ENCODE measurements around the gene ATP13A3.
A peak's percentile ranks its signal among the peaks of the same experiment; 100 is the strongest.
"Not testable (repeated sequence)": the region's sequence is repeated elsewhere in the genome, so short reads cannot be mapped to it uniquely, and the experiment has no call there.

ATP13A3 gene

DNA sequence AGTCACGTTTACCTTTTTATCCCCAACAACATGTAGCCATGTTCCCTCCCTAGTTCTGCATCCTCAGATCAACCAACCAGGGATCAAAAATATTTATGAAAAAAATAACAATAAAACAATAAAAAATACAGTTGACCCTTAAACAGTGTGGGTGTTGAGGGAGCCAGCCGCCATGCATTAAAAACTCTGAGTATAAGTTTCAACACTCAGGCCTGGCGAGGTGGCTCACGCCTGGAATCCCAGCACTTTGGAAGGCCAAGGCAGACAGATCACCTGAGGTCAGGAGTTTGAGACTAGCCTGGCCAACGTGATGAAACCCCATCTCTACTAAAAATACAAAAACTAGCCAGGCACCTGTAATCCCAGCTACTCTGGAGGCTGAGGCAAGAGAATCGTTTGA is 12.7 kb upstream of the ATP13A3 start:
- DNase-seq (ENCODE audit: low read depth), result not testable (repeated sequence)

DNA sequence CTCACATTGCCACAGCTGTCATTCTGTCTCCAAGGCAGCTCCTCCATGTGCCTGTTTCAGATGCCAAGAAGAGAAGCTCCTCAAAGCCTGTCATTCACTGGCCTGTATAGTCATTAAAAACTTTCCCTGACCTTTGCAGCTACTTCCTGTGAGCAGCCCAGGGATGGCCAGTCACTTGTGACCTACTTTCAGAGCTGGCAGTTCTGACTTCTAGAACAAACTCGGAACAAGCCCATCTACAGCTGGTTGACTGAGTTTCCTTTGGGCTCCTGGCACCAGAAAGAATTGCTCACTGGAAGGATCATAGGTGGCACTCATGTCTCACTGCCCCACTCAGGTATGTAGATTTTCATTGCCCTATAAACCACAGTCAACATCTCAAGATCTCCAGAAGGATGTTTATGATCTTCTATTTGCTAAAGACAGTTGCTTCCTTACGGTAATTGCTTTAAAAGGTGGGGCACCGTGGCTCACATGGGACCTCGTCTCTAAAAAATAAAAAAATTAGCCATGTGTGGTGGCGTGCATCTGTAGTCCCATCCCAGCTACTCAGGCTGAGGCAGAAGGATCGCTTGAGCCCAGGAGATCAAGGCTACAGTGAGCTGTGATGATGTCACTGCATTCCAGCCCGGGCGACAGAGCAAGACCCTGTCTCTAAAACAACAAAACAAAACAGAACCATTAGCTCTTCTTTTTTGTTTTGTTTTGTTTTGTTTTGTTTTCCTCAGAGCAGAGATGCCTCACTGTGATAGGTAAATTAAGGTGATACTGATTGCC is 11.2 kb upstream of the ATP13A3 start:
- no peak for DNase-seq (ENCODE audit: low read depth)

DNA sequence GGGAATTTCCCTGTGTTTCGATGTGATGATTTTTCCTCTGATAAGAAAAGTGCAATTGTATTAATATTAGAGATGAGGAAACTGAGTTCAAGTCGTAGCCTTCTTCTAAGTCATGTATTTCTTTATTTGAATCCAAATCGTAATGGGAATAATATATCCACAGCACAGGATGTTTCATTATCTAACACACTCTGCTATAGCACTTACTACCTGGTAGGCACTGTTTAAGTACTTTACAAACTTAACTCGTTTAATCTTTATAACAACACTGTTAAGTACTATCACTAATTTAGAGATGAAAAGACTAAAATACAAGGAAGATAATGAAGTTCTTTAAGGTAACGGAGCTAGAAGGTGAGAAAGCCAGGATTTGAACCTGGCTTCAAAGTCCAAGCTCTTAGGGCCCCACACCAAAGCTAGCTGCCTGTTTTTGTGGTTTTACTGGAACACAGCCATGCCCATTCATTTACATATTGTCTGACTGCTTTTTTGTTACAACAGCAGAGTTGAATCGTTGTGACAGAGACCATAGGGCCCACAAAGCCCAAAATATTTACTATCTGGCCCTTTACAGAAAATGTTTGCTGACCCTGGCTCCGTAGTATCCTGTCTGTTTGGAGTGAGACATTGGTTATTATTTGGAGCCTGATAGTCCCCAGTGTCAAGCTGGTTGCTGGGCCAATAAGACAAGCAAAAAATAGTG is 9.6 kb upstream of the ATP13A3 start:
- no peak for DNase-seq (ENCODE audit: low read depth)

DNA sequence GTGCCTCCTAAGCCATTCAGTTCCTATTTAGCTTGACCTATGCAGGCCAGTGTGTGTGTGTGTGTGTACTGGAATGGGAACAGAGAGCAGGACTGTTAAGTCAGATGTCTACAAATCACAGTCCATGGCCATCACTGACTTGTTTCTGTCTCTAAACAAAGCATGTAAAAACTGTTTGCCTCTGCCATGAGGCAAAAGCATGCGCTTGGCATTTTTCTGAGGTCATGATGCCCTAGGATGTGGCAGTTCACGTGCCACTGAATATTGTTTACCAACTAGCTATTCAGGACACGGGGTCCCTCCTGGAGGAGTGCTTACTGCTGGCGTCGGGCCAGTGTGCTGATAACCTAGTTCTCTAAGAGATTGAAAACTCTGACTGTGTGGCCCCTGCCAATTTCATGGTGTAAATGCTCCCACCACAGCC is 8.2 kb upstream of the ATP13A3 start:
- no peak for DNase-seq (ENCODE audit: low read depth)

DNA sequence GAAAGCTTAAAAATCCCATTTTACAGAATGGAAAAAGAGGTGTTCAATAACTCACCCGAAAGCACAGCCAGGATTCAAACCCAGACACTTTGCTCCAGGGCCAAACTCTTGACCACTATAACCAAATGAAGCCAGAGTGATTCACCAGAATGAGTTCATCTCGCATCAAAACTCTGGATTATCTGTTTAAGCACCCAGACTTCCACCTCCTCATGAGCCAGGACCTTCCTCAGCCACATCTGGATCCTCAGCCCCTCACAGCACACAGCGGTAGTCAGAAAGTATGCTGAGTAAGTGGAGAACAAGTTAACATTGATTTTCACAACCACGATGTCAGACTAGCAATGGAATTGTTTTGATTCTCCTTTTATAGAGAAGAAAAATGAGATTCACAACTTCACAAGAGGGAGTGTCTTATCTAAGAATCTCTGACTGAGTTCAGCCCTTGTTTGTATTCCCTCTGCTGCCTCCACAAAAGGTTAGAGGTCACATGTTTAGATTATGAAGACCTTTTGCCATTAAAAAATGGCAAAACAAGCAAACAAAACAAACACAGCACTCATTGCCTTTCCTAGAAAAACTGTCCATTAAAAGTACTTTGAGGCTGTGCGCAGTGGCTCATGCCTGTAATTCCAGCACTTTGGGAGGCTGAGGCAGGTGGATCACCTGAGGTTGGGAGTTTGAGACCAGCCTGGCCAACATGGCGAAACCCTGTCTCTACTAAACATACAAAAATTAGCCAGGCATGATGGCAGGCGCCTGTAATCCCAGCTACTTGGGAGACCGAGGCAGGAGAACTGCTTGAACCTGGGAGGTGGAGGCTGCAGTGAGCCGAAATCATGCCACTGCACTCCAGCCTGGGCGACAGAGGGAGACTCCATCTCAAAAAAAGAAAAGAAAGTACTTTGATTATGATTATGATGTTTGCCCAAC is 7.5 kb upstream of the ATP13A3 start:
- DNase-seq (ENCODE audit: low read depth), result peak; percentile 88

DNA sequence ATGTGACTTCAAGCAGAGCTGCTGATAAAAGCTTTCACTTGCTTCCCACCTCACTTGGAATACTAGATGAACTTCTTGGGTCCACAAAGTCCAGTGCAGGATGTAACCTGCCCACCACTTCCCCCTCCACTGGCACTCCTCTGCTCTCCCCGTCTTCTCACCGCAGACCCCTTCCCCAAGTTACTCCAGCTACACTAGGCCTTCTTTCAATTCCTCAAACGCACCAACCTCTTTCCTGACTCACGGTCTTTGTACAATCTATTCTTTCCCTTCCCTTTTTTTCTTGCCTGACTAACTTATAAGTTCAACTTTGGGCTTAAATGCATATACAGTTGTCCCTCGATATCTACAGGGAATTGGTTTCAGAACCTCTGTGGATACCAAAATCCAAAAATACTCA is 5.2 kb upstream of the ATP13A3 start:
- no peak for DNase-seq (ENCODE audit: low read depth)

DNA sequence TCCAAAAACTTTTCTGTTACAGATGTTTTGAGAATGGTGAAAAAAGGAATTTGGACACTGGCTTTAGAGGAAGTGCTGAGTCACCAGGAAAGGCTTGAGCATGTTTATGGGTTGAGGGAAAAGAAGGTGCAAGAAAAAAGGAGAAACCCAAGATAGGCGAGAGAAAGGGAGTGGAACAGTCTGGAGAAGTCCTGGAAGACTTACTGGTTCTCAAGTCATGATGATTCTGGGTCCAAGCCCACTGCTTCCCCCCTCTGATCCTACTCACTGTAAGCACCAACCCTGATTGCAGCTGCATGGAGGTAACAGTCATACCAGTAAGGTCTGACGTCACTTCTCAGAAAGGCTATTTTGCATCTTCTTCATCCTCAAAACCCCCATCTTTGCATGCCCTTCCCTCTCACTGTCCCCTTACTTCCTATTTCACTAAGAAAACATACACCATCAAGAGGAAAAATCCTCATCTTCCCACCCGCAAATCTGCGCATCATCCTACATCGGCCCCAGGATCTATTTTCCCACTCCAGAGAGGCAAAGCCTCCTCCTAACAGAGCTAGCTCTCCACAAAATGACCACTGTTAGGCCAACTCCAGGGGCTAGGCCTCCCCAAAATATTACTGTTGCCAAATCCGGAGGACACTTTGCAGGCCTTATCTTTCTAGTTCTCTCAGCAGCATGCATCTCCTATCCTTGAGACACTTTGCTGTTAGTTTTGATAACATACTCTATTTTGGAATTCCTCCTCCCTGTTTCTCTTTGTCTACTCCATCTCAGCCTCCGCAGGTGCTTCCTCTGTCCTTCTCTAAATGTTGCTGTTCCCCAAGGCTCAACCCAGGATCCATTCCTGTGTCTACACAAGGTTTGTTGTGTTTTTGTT is 3.2 kb upstream of the ATP13A3 start:
- DNase-seq (ENCODE audit: low read depth), result peak; percentile 42

DNA sequence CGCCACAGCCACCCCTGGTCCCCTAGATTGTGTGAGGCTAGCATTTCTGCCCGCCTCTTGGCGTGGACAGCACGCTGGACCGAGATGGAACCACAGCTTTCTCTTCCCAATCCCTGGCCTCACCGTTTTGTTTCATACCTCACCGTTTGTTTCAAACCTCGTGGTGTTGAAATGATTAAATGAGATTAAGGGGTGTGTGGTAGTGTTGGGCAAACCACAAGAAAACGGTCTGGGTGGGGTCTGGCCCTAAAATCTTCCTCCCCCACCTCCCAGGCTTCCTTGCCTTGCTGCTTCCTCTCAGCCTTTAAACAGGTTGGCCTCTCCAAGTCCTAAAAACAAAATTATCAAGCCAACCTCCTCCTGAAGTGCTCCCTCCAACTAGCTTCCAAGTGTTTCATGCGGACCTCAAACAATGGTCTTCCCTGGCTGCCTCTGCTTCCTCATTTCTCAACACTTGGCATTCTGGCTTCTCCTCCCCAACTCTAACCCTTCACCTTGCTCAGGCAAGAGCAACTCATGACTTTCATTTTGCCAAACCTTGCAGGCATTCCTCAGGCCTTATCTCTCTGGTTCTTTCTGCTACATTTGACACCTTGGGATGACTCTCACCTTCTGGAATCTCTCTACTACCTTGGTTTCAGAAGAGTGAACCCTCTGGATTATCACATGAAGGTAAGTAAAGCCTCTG is 1.4 kb upstream of the ATP13A3 start:
- DNase-seq (ENCODE audit: low read depth), result peak; percentile 42

DNA sequence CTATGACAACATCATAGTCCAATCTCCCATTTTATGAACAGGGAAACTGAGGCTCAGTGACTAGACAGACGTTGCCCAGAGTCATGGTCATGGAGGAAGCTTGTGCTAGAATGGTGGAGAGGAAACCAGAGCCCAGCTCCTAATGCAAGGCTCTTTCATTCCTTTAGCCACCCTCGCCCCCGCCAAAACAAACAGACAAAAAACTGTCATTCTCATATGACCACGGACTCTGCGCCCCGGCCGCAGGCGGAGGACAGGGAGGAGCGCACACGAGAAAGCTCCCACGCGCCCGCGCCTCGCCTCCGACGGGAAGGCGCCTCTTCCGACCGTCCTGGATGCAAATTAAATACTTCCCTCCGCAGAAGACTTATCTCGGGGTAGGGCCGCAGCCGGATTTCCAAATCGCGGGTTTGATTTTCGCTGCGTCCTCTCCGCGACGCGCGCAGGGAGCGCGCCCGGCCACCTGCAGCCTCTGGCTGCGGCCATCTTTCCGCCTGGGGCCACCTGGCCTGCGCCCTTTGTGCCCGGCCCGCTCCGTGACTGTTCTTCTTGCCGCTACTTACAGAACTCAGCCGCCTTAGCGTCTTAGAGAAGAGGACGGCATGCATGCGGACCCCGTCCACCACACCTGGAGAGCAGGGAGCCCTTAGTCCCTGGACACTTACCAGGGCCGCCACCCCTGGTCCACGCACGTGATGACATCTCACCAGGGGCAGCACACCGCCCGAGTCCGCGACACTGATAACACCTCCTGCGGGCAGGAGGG is 670 bp upstream of the ATP13A3 start:
- no peak for DNase-seq (ENCODE audit: low read depth)

DNA sequence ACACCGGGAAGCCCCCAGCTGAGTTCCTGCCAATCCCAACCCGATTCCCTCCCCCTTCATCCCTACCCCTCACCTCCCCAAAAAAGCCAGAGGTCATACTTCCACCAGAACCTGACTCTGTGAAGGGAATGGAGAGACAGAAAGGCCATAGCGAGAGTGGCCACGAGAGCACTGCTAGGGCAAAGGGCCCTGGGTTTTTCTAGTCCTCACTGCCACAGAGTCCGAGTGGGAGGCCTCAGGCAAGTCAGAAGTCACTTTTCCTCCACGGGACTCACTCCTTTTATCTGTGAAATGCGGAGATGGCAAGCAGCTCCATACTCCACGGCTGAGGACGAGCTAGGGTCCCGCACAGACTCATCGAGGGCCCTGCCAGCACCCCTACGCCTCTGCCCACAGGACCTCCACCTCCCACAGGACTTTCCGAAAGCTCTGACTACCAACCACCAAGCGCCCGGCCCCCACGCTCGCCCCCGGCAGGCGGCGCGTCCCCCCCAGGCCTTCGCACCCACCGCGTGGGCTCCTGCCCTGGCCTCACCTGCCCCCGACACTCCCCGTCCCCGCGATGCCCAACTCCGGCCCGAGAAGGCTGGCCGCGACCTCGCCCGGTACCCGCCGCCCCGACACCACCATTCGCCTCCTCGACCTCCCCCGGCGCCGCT is 792 bp downstream of the ATP13A3 start:
- DNase-seq (ENCODE audit: low read depth), result no peak

DNA sequence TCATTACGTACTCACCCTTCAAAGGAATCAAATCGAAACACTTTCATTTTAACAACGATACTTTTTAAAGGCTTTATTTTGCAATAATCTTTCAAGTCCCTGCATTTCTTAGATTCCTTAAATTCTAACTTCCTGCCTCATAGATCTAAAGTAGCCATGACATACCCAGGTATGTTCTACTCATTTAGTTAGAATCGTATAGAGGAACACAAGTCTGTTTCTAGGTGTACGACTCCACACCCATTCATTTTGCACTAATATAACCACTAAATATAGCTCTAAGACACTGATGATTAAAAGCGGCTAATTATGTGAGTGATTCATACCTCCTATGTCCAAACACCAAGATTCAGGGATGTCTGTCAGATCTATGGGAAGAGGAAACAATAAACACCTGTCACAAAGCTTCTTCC is 1.3 kb downstream of the ATP13A3 start:
- DNase-seq (ENCODE audit: low read depth), result peak; percentile 37

DNA sequence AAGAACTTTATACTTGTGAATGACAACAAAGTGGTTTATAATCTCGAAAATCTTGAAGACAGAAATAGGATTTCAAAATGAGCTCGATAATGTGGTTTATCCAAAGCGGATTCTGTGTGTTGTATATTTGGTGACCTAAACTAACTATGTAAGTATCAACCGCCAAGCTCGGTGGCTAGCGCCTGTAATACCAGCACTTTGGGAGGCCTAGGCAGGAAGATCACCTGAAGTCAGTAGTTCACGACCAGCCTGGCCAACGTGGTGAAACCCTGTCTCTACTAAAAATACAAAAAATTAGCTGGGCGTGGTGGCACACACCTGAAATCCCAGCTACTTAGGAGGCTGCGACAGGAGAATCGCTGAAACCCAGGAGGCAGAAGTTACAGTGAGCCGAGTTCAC is 2.2 kb downstream of the ATP13A3 start:
- DNase-seq (ENCODE audit: low read depth), result no peak

DNA sequence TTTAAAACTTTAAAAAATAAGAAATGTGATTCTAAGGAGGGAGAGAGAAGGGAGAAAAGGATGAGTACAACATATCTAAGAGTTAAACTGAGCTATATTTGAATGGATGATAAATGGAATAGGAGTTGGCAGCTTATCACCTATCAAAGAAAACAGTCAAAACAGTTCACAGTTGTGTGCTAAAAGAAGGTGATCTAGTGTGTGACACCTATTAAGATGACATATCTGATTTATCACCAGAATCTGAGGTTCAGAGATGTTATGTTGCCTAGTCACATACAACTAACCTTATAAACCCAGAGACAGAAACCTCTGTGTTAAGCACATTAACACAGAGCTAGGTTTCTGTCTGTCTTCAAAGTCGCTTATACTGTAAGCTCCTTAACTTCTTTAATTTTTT is 3.0 kb downstream of the ATP13A3 start:
- DNase-seq (ENCODE audit: low read depth), result no peak

DNA sequence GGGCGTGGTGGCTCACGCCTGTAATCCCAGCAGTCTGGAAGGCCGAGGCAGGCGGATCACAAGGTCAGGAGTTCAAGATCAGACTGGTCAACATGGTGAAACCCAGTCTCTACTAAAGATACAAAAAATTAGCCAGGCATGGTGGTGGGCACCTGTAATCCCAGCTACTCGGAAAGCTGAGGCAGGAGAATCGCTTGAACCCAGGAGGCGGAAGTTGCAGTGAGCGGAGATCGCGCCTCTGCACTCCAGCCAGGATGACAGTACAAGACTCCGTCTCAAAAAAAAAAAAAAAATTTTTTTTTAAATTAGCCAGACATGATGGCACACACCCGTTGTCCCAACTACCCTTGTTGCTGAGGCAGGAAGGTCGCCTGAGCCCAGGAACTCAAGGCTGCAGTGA is 4.0 kb downstream of the ATP13A3 start:
- not testable (repeated sequence) for DNase-seq (ENCODE audit: low read depth)

DNA sequence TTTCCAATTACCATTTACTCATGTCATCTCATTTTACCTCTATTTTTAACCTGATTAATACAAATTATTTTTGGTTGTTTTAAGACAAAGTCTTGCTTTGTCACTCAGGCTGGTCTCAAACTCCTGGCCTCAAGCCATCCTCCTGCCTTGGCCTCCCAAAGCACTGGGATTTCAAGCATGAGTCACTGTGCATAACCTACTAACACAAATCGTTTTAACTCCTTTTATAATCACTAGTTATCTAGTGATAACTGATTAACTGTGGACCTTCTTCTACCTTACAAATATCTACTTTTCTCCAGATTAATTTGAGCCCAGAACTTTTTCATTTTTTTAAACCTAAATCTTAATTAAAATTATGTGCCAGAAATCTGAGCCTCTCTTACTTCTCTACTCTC is 4.6 kb downstream of the ATP13A3 start:
- no peak for DNase-seq (ENCODE audit: low read depth)

DNA sequence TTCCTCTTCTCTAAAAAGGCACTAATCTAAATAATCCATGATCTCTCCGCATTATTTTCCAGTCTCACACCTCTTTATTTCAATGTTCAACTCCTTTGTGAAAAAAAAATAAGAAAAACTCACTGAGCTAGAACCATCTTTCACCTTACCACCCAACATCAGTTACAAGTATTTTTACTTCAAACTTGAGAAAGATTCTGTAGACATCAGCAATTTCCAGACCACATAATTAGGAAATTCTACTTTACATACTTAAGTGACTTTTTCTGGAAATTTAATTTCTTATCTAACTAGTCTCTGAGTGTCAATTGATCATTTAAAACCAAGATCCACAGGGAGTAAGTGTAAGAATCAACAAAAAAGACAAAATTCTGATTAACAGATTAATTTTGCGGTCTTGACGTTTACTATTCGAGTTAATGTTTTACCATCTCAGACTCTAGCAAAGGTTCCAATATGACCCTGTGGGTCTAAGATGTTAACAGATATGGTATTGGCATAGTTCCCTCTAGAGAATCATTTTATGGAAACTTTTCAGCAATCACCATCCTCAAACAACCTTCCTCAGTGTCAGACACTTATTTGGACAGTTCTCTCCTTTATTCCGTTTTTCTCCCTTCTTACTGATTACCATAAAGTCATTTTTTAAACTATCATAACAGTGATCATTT is 5.1 kb downstream of the ATP13A3 start:
- no peak for DNase-seq (ENCODE audit: low read depth)

DNA sequence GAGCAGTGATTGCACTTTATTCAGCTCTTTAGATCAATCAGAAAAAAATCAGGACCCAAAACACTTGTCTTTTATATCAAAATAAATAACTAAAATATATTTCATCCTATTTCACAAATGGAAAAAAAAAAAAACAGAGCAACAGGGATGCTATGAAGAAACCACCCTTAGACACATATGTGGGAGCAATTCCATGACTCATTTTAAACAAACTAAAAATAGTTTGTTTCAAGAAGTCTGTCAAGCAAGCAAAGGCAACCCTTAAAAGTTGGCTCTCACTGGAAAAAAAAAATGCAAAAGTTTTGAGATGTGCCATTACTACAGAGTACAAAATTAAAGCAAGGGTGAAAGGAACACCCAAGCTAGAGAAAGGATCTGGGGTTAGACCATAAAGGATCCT is 5.7 kb downstream of the ATP13A3 start:
- DNase-seq (ENCODE audit: low read depth), result peak; percentile 55

DNA sequence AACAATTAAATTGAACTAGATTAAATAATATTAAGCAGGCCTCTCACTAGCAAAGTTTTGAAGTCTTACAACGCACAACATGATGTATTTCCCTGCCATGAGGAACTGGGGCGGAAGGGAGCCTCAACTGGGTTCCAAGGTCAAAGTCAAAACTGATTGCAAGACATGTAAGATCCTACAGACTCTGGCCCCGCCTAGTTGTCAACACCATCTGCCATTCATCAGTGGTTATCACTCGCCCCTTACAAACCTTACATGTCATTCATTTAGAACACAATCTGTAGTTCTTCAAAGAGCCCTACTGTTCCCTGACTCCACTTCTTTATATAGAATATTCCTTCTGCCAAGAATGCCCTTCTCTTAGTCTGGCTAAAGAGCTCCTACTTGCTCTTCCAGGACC is 10.0 kb downstream of the ATP13A3 start:
- DNase-seq (ENCODE audit: low read depth), result no peak

DNA sequence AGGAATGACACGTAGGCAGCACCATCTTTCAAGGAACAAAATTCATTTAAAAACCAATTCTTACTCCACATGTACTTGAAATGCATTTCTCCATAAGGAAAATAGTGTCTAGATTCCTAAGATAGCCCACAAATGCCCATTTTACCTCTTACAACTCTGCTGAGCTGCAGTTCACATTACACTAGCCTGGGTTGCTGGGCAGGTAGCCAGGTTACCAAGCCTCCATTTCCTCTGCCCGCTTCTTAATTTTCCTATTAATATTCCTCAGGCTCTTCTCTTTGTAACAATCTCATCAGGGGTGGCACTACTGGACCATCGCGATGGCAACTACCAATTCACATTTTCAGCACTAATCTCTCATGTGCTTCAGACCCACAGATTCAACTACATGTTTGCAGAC is 10.8 kb downstream of the ATP13A3 start:
- no peak for DNase-seq (ENCODE audit: low read depth)
